Cardiac muscle cell (in vitro differentiated cells and primary cell): Measurements from ENCODE around the gene RTP3. TPM values are rescaled to one million over a fixed set of nuclear protein-coding genes. Genes with fewer than 3 reads are reported as not detected.
"Not testable (repeated sequence)": the region's sequence is repeated elsewhere in the genome, so short reads cannot be mapped to it uniquely, and the experiment has no call there.

Experiments
- DNase-seq, 2 donors: peaks; one replicate each; pipeline versions ENCODE4 v3.0.0 to v3.0.0-alpha.2; 2010 to 2017; ENCODE audit warnings: low read depth in 1 of 2, low spot score in 1 of 2
- H3K27ac ChIP-seq: fragments of 200-600 bp; sonication (generic); 2 replicates; pipeline ENCODE4 v1.5.1; 2016
- H3K27me3 ChIP-seq: fragments of 200-600 bp; sonication (generic); 2 replicates; pipeline ENCODE4 v1.6.0; 2016; ENCODE audit warnings: control low read depth
- H3K36me3 ChIP-seq: fragments of 200-600 bp; sonication (generic); 2 replicates; pipeline ENCODE4 v1.5.1; 2016; ENCODE audit warnings: control low read depth
- H3K4me1 ChIP-seq: fragments of 200-600 bp; sonication (generic); 2 replicates; pipeline ENCODE4 v1.8.1; 2017; ENCODE audit warnings: low read depth, mild to moderate bottlenecking, mixed run types
- H3K4me3 ChIP-seq: fragments of 200-600 bp; sonication (generic); 2 replicates; pipeline ENCODE4 v1.5.1; 2016; ENCODE audit warnings: mild to moderate bottlenecking
- H3K9me3 ChIP-seq: fragments of 200-600 bp; sonication (generic); 2 replicates; pipeline ENCODE4 v1.5.1; 2017; ENCODE audit warnings: low read depth, mild to moderate bottlenecking, control low read depth
- CTCF ChIP-seq: IDR thresholded peaks from 2 replicates; pipeline ENCODE4 v1.5.1; 2012; ENCODE audit warnings: low read depth, mild to moderate bottlenecking, low read length
- polyA plus RNA-seq: library from polyadenylated mRNA; unstranded; fragments of >200 nt; fragmentation: Nextera tagmentation; extraction: Ambion mirVana; gene quantifications from 2 replicates; pipeline ENCODE4 v1.2.1, GENCODE V29; 2016
- total RNA-seq: library from RNA; depleted of rRNA; stranded (reverse); fragments of >200 nt; gene quantifications from 2 replicates; pipeline ENCODE4 v1.2.3, GENCODE V29; 2016

Gene RTP3
- total and polyA plus RNA-seq, 2 experiments from 2014 or later: not detected

- peak in 1 of 2 donors; percentile 60 for DNase-seq
- Histone ChIP-seq H3K4me1 (no peaks in the 10 kb centered on the region), H3K36me3 (no peaks in the 10 kb centered on the region), H3K27ac (no peak overlapping the region), H3K9me3 (no peaks in the 10 kb centered on the region), H3K27me3 (no peaks in the 10 kb centered on the region), H3K4me3 (no peak overlapping the region)
- TF ChIP-seq CTCF: no peak
These were observed 19.4 kb downstream of the RTP3 start for GRCh38 chr3:46517016-46517783.

- Histone ChIP-seq H3K27ac (no peak overlapping the region), H3K4me1 (no peaks in the 10 kb centered on the region), H3K36me3 (no peaks in the 10 kb centered on the region), H3K27me3 (no peaks in the 10 kb centered on the region), H3K4me3 (no peak overlapping the region), H3K9me3 (no peaks in the 10 kb centered on the region)
- TF ChIP-seq CTCF: no peak
- DNase-seq: no peak
These were observed 20.0 kb downstream of the RTP3 start for GRCh38 chr3:46517784-46518181.

- H3K27me3 ChIP-seq: no peaks in the 10 kb centered on the region
- TF ChIP-seq CTCF: no peak
These were observed 22.2 kb downstream of the RTP3 start for GRCh38 chr3:46519952-46520351.

GRCh38 chr3:46520531-46520930 lies 22.8 kb downstream of the RTP3 start:
- no peak for TF ChIP-seq CTCF
- H3K4me1 ChIP-seq: no peaks in the 10 kb centered on the region

More at GRCh38 chr3:46519952-46520351, 22.2 kb downstream of the RTP3 start:
- H3K27ac ChIP-seq: no peak overlapping the region
- H3K36me3 ChIP-seq: no peaks in the 10 kb centered on the region
- no peak for DNase-seq
- no peaks in the 10 kb centered on the region for H3K4me1 ChIP-seq
- H3K9me3 ChIP-seq: no peaks in the 10 kb centered on the region
- no peak overlapping the region for H3K4me3 ChIP-seq

GRCh38 chr3:46521096-46521495 lies 23.3 kb downstream of the RTP3 start:
- no peak for TF ChIP-seq CTCF
- Histone ChIP-seq H3K27ac (no peak overlapping the region), H3K27me3 (no peaks in the 10 kb centered on the region), H3K4me3 (no peak overlapping the region), H3K4me1 (no peaks in the 10 kb centered on the region), H3K9me3 (no peaks in the 10 kb centered on the region), H3K36me3 (no peaks in the 10 kb centered on the region)
- no peak for DNase-seq

More at GRCh38 chr3:46520531-46520930, 22.8 kb downstream of the RTP3 start:
- Histone ChIP-seq H3K4me3 (no peak overlapping the region), H3K9me3 (no peaks in the 10 kb centered on the region), H3K36me3 (no peaks in the 10 kb centered on the region), H3K27me3 (no peaks in the 10 kb centered on the region), H3K27ac (no peak overlapping the region)
- DNase-seq: no peak

- H3K36me3 ChIP-seq, DNase-seq, H3K4me3 ChIP-seq, H3K27me3 ChIP-seq, H3K9me3 ChIP-seq, H3K27ac ChIP-seq, H3K4me1 ChIP-seq: not testable (repeated sequence)
These were observed 24.4 kb downstream of the RTP3 start for GRCh38 chr3:46522201-46522600.
